A673 (cell line): ENCODE data around the gene CDH4. TPM values are rescaled to one million over a fixed set of nuclear protein-coding genes. Genes with fewer than 3 reads are reported as not detected.

ENCODE experiments used
- BruUV-seq: library from RNA; stranded (reverse); fragments of 400-500 nt; replicated peaks from 2 replicates; lab custom pipeline; 2021; lab: Mats Ljungman, UMichigan
- CTCF ChIA-PET: fragments of 300-600 bp; sonication (Branson Sonifier 250); formaldehyde crosslinking; loops from one replicate; lab custom pipeline; 2022; ENCODE audit warnings: antibody characterized with exemption; lab: Charles Lee
- POLR2A ChIA-PET: fragments of 300-600 bp; sonication (Branson Sonifier 250); formaldehyde crosslinking; loops from one replicate; lab custom pipeline; 2022; ENCODE audit warnings: antibody characterized with exemption; ENCODE audit not compliant: low non-redundant PET; lab: Charles Lee
- DNase-seq: peaks from one replicate; pipeline ENCODE4 v3.0.0-alpha.2; 2015; ENCODE audit warnings: low spot score
- H3K27ac ChIP-seq: fragments of 200-600 bp; sonication (generic); 2 replicates; pipeline ENCODE4 v1.5.1; 2016; ENCODE audit warnings: mixed run types, low read depth, mild to moderate bottlenecking, mixed read lengths, antibody characterized with exemption, low read length; ENCODE audit not compliant: poor library complexity, severe bottlenecking
- H3K27me3 ChIP-seq: fragments of 200-600 bp; sonication (generic); replicated peaks from 2 replicates; pipeline ENCODE4 v1.6.1; 2017; ENCODE audit warnings: mixed run types, low read depth, mild to moderate bottlenecking, mixed read lengths, antibody characterized with exemption, low read length; ENCODE audit not compliant: insufficient read depth, poor library complexity
- H3K36me3 ChIP-seq: fragments of 200-600 bp; sonication (generic); 2 replicates; pipeline ENCODE4 v1.6.1; 2016; ENCODE audit warnings: mixed run types, mild to moderate bottlenecking, mixed read lengths, antibody characterized with exemption, low read length; ENCODE audit not compliant: insufficient read depth, poor library complexity, severe bottlenecking
- H3K4me1 ChIP-seq: fragments of 200-600 bp; sonication (generic); 2 replicates; pipeline ENCODE4 v1.6.1; 2017; ENCODE audit warnings: mixed run types, mild to moderate bottlenecking, mixed read lengths, antibody characterized with exemption, low read length; ENCODE audit not compliant: insufficient read depth, poor library complexity, severe bottlenecking
- H3K4me3 ChIP-seq: fragments of 200-600 bp; sonication (generic); 2 replicates; pipeline ENCODE4 v1.5.1; 2016; ENCODE audit warnings: low read depth, mixed run types, mild to moderate bottlenecking, mixed read lengths, low read length; ENCODE audit not compliant: poor library complexity, severe bottlenecking
- H3K9me3 ChIP-seq: fragments of 200-600 bp; sonication (generic); 2 replicates; pipeline ENCODE4 v1.6.1; 2016; ENCODE audit warnings: mixed run types, low read depth, mild to moderate bottlenecking, mixed read lengths, antibody characterized with exemption, low read length; ENCODE audit not compliant: poor library complexity, severe bottlenecking
- EZH2 ChIP-seq: fragments of 200-600 bp; sonication (generic); IDR thresholded peaks from 2 replicates; pipeline ENCODE4 v1.6.1; 2017; ENCODE audit warnings: borderline replicate concordance, low read depth, mild to moderate bottlenecking, mixed read lengths, antibody characterized with exemption, low read length; ENCODE audit not compliant: poor library complexity, severe bottlenecking
- intact Hi-C: fragments of 100-400 bp; cut with micrococcal nuclease; formaldehyde crosslinking; loops from one replicate; pipeline ENCODE4 v1.10.0; 2022; ENCODE audit not compliant: unreplicated experiment
- total RNA-seq: library from RNA; stranded (reverse); gene quantifications from 2 replicates; pipeline ENCODE4 v1.2.3, GENCODE V29; 2021
- TF ChIP-seq, protein P1 (sequence below): fragments of 300-800, 200-600 bp; sonication (generic); conservative IDR thresholded peaks from 2 replicates; pipeline ENCODE4 v1.5.1; 2017; ENCODE audit warnings: low read depth, mild to moderate bottlenecking, antibody characterized with exemption, low read length, moderate library complexity, mixed read lengths

The CDH4 gene
- total RNA-seq, 1 experiment from 2014 or later: 8.3 TPM

DNA sequence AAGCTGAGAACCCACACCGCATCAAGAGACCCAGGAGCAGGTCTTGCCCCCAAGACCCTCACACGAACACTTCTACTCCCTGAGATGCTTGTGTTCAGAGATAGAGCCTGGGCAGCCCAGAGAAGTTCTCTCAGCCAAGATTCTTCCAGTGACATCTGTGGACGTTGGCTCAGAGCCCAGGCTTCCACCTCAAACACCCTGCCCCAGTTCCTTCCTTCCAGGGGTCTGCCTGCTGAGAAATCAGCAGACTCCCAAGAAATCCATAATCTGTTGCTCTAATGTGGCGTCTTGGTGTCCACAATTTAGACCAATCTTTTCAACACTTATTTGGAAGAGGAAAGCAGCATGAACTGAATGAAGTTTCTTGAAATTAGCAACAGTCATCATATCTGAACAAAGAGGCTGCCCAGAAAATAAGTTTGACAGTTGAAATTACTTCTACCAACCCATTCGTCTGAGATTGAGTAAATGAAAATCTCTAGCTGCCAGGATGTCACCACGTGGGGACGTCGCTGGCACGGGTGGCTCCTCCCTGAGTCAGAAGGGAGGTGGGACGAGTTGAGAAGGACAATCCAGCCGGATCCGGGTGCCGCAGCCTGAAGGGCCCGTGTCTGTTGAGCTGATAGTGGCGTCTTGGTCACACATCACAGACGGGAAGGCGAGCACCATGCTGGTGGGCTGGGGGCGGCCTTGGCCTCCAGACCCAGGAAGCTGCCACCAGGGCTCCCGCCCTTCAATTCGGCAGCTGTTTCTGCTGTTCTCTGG lies 412.7 kb downstream of the CDH4 start:
- Histone ChIP-seq H3K4me3 (no peak overlapping the region), H3K9me3 (no peaks in the 10 kb centered on the region), H3K27me3 (peaks cover 16% of the 10 kb centered on the region), H3K4me1 (no peaks in the 10 kb centered on the region), H3K36me3 (no peaks in the 10 kb centered on the region), H3K27ac (no peak overlapping the region)
- intact Hi-C loops: no loop called here
- no TSS peak for BruUV-seq
- TF ChIP-seq EZH2: no peak
- TF ChIP-seq, protein P1, sequence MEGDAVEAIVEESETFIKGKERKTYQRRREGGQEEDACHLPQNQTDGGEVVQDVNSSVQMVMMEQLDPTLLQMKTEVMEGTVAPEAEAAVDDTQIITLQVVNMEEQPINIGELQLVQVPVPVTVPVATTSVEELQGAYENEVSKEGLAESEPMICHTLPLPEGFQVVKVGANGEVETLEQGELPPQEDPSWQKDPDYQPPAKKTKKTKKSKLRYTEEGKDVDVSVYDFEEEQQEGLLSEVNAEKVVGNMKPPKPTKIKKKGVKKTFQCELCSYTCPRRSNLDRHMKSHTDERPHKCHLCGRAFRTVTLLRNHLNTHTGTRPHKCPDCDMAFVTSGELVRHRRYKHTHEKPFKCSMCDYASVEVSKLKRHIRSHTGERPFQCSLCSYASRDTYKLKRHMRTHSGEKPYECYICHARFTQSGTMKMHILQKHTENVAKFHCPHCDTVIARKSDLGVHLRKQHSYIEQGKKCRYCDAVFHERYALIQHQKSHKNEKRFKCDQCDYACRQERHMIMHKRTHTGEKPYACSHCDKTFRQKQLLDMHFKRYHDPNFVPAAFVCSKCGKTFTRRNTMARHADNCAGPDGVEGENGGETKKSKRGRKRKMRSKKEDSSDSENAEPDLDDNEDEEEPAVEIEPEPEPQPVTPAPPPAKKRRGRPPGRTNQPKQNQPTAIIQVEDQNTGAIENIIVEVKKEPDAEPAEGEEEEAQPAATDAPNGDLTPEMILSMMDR: no peak
- DNase-seq: no peak
- ChIA-PET POLR2A (no interaction called here), CTCF (no interaction called here)

GRCh38 chr20:61665528-61666470 lies 413.7 kb downstream of the CDH4 start:
- no peaks in the 10 kb centered on the region for H3K9me3 ChIP-seq
- POLR2A ChIA-PET: interaction anchor here (0.6 kb wide), 1 partner anchor 86 kb away, joined by 4 read pairs; no protein-coding TSS in a partner anchor
- no TSS peak for BruUV-seq
- DNase-seq: no peak
- TF ChIP-seq, protein P1: no peak
- no peak for TF ChIP-seq EZH2
- H3K4me1 ChIP-seq: no peaks in the 10 kb centered on the region
- H3K4me3 ChIP-seq: no peak overlapping the region
- H3K27ac ChIP-seq: no peak overlapping the region
- CTCF ChIA-PET: no interaction called here
- no peaks in the 10 kb centered on the region for H3K36me3 ChIP-seq
- H3K27me3 ChIP-seq: peaks cover 17% of the 10 kb centered on the region
- intact Hi-C loops: no loop called here

DNA sequence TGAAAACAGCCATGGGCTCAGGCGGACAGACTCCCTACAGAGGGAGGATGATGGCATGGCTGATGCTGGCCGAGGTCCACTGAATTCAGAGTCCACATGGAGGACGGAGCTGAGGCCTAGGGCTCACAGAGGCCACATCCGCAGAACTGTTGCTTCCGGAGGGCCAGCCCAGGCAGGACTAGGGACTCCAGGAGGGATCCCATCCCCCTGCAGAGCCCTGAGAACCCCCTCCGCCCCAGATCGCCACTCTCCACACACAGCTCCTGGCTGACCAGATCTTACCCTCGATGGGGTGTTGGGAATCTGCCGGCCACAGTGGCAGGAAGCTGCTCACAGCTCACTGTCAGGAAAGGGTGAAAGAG lies 414.4 kb downstream of the CDH4 start:
- Histone ChIP-seq H3K27ac (no peak overlapping the region), H3K9me3 (no peaks in the 10 kb centered on the region), H3K4me1 (no peaks in the 10 kb centered on the region), H3K36me3 (no peaks in the 10 kb centered on the region), H3K27me3 (peaks cover 17% of the 10 kb centered on the region), H3K4me3 (no peak overlapping the region)
- TF ChIP-seq EZH2: no peak
- TF ChIP-seq, protein P1: no peak
- no peak for DNase-seq
- CTCF ChIA-PET: no interaction called here
- intact Hi-C loops: no loop called here
- POLR2A ChIA-PET: no interaction called here
- no TSS peak for BruUV-seq
